ACC112 (cell line): Measurements from ENCODE around the gene UCMA.
"Not testable (repeated sequence)": the region's sequence is repeated elsewhere in the genome, so short reads cannot be mapped to it uniquely, and the experiment has no call there.

Experiments
- H2AFZ ChIP-seq: fragments of 200-600 bp; sonication (generic); one replicate; pipeline ENCODE4 v1.6.0; 2017; ENCODE audit warnings: antibody characterized with exemption, low read length; ENCODE audit not compliant: unreplicated experiment
- H3K27ac ChIP-seq: fragments of 200-600 bp; sonication (generic); 2 replicates; pipeline ENCODE4 v1.5.1; 2014; ENCODE audit warnings: low read depth, mild to moderate bottlenecking, antibody characterized with exemption, low read length, moderate library complexity
- H3K27me3 ChIP-seq: fragments of 200-600 bp; sonication (generic); 2 replicates; pipeline ENCODE4 v1.6.1; 2014; ENCODE audit warnings: mild to moderate bottlenecking, antibody characterized with exemption, low read length, moderate library complexity, mixed read lengths; ENCODE audit not compliant: insufficient read depth
- H3K36me3 ChIP-seq: fragments of 200-600 bp; sonication (generic); 2 replicates; pipeline ENCODE4 v1.6.1; 2016; ENCODE audit warnings: mild to moderate bottlenecking, antibody characterized with exemption, low read length, moderate library complexity, mixed read lengths; ENCODE audit not compliant: insufficient read depth
- H3K4me1 ChIP-seq: fragments of 200-600 bp; sonication (generic); one replicate; pipeline ENCODE4 v1.6.1; 2016; ENCODE audit warnings: low read length, mixed read lengths; ENCODE audit not compliant: insufficient read depth, unreplicated experiment, control insufficient read depth
- H3K4me3 ChIP-seq: fragments of 200-600 bp; sonication (generic); 2 replicates; pipeline ENCODE4 v1.5.1; 2014; ENCODE audit warnings: mild to moderate bottlenecking, low read depth, low read length
- H3K79me2 ChIP-seq: fragments of 200-600 bp; sonication (generic); one replicate; pipeline ENCODE4 v1.6.0; 2016; ENCODE audit warnings: low read length; ENCODE audit not compliant: control insufficient read depth, unreplicated experiment, insufficient read depth

UCMA gene

GRCh38 chr10:13234736-13235135 lies 562 bp upstream of the UCMA start:
- H3K4me1 ChIP-seq, H3K36me3 ChIP-seq, H3K4me3 ChIP-seq, H2AFZ ChIP-seq, H3K27ac ChIP-seq, H3K79me2 ChIP-seq: not testable (repeated sequence)
- peaks cover 16% of the 10 kb centered on the region; the same call in 1 of the 2 replicates for H3K27me3 ChIP-seq

GRCh38 chr10:13233358-13233757 lies 816 bp downstream of the UCMA start:
- Histone ChIP-seq H2AFZ (no peak overlapping the region), H3K4me3 (no peak overlapping the region), H3K79me2 (no peaks in the 10 kb centered on the region), H3K27me3 (peaks cover 17% of the 10 kb centered on the region; the same call in 1 of the 2 replicates), H3K4me1 (no peaks in the 10 kb centered on the region), H3K36me3 (no peaks in the 10 kb centered on the region), H3K27ac (no peak overlapping the region)

- H3K36me3 ChIP-seq, result no peaks in the 10 kb centered on the region
- peaks cover 15% of the 10 kb centered on the region; the same call in 1 of the 2 replicates for H3K27me3 ChIP-seq
- no peaks in the 10 kb centered on the region for H3K4me1 ChIP-seq
- H3K79me2 ChIP-seq, result no peaks in the 10 kb centered on the region
- H2AFZ ChIP-seq, result no peak overlapping the region
- no peak overlapping the region for H3K4me3 ChIP-seq
- no peak overlapping the region for H3K27ac ChIP-seq
Observed at GRCh38 chr10:13231808-13232207, 2.4 kb downstream of the UCMA start.

GRCh38 chr10:13231190-13231589 lies 3.0 kb downstream of the UCMA start:
- Histone ChIP-seq H3K79me2 (no peaks in the 10 kb centered on the region), H3K27me3 (peaks cover 15% of the 10 kb centered on the region; the same call in 1 of the 2 replicates), H3K27ac (no peak overlapping the region), H3K36me3 (no peaks in the 10 kb centered on the region), H2AFZ (no peak overlapping the region), H3K4me1 (no peaks in the 10 kb centered on the region), H3K4me3 (no peak overlapping the region)

- no peaks in the 10 kb centered on the region for H3K79me2 ChIP-seq
- no peaks in the 10 kb centered on the region for H3K36me3 ChIP-seq
- H3K4me1 ChIP-seq, result no peaks in the 10 kb centered on the region
- H3K27ac ChIP-seq, result no peak overlapping the region
- no peak overlapping the region for H3K4me3 ChIP-seq
- no peak overlapping the region for H2AFZ ChIP-seq
- peaks cover 11% of the 10 kb centered on the region; the same call in 1 of the 2 replicates for H3K27me3 ChIP-seq
Observed at GRCh38 chr10:13227031-13227430, 7.1 kb downstream of the UCMA start.

- Histone ChIP-seq H2AFZ (no peak overlapping the region), H3K79me2 (no peaks in the 10 kb centered on the region), H3K27me3 (peaks cover 11% of the 10 kb centered on the region; the same call in 1 of the 2 replicates), H3K27ac (no peak overlapping the region), H3K4me3 (no peak overlapping the region), H3K4me1 (no peaks in the 10 kb centered on the region), H3K36me3 (no peaks in the 10 kb centered on the region)
Observed at GRCh38 chr10:13225601-13226000, 8.6 kb downstream of the UCMA start.

- Histone ChIP-seq H3K36me3 (no peaks in the 10 kb centered on the region), H3K4me3 (no peak overlapping the region), H3K27me3 (no peaks in the 10 kb centered on the region), H3K27ac (no peak overlapping the region), H3K4me1 (no peaks in the 10 kb centered on the region), H3K79me2 (no peaks in the 10 kb centered on the region), H2AFZ (no peak overlapping the region)
Observed at GRCh38 chr10:13224210-13224995, 9.8 kb downstream of the UCMA start.

- no peak overlapping the region for H2AFZ ChIP-seq
- no peak overlapping the region for H3K27ac ChIP-seq
Observed at GRCh38 chr10:13223241-13223640, 10.9 kb downstream of the UCMA start.

GRCh38 chr10:13222566-13222965 lies 11.6 kb downstream of the UCMA start:
- Histone ChIP-seq H3K27me3 (no peaks in the 10 kb centered on the region), H2AFZ (no peak overlapping the region), H3K79me2 (no peaks in the 10 kb centered on the region)

More at GRCh38 chr10:13223241-13223640, 10.9 kb downstream of the UCMA start:
- Histone ChIP-seq H3K36me3 (no peaks in the 10 kb centered on the region), H3K4me1 (no peaks in the 10 kb centered on the region), H3K27me3 (no peaks in the 10 kb centered on the region), H3K79me2 (no peaks in the 10 kb centered on the region), H3K4me3 (no peak overlapping the region)

GRCh38 chr10:13222151-13222550 lies 12.0 kb downstream of the UCMA start:
- Histone ChIP-seq H3K4me3 (no peak overlapping the region), H3K79me2 (no peaks in the 10 kb centered on the region), H2AFZ (no peak overlapping the region), H3K27ac (no peak overlapping the region), H3K4me1 (no peaks in the 10 kb centered on the region), H3K27me3 (no peaks in the 10 kb centered on the region), H3K36me3 (no peaks in the 10 kb centered on the region)

More at GRCh38 chr10:13222566-13222965, 11.6 kb downstream of the UCMA start:
- Histone ChIP-seq H3K27ac (no peak overlapping the region), H3K36me3 (no peaks in the 10 kb centered on the region), H3K4me1 (no peaks in the 10 kb centered on the region), H3K4me3 (no peak overlapping the region)

- Histone ChIP-seq H2AFZ (no peak overlapping the region), H3K4me1 (no peaks in the 10 kb centered on the region), H3K4me3 (no peak overlapping the region), H3K79me2 (no peaks in the 10 kb centered on the region), H3K27me3 (no peaks in the 10 kb centered on the region), H3K36me3 (no peaks in the 10 kb centered on the region), H3K27ac (no peak overlapping the region)
Observed at GRCh38 chr10:13221572-13221971, 12.6 kb downstream of the UCMA start.
